Activated CD8-positive, alpha-beta memory T cell treated with anti-CD3 and anti-CD28 coated beads, Interleukin-2, amount 10 ng/mL, durations not matched to agents 7 days and 5 days (primary cell): Measurements from ENCODE around the gene IL18R1. TPM values are rescaled to one million over a fixed set of nuclear protein-coding genes. Genes with fewer than 3 reads are reported as not detected.

Experiments used
- ATAC-seq: fragments of 150-1000 bp; cut with Tn5 transposase; one replicate; pipeline ENCODE4 v1.10.0; 2021; ENCODE audit warnings: moderate library complexity
- CTCF ChIA-PET: fragments of 350-600 bp; sonication (Branson Sonifier 250); formaldehyde crosslinking; loops from one replicate; lab custom pipeline; 2021; ENCODE audit warnings: antibody characterized with exemption; lab: Charles Lee
- DNase-seq: peaks from one replicate; pipeline ENCODE4 v3.0.0-alpha.2; 2020
- H3K27ac Mint-ChIP-seq: one replicate; pipeline ENCODE4 v1.8.0; 2021; ENCODE audit warnings: mild to moderate bottlenecking, mixed read lengths
- H3K27me3 Mint-ChIP-seq: one replicate; pipeline ENCODE4 v1.8.0; 2021; ENCODE audit warnings: mixed read lengths
- H3K36me3 Mint-ChIP-seq: one replicate; pipeline ENCODE4 v1.8.0; 2021; ENCODE audit warnings: mild to moderate bottlenecking, mixed read lengths
- H3K4me1 Mint-ChIP-seq: one replicate; pipeline ENCODE4 v1.8.0; 2021; ENCODE audit warnings: mixed read lengths
- H3K4me3 Mint-ChIP-seq: one replicate; pipeline ENCODE4 v1.8.0; 2021; ENCODE audit warnings: mild to moderate bottlenecking, moderate library complexity, mixed read lengths
- H3K9me3 Mint-ChIP-seq: one replicate; pipeline ENCODE4 v1.8.0; 2022; ENCODE audit warnings: low read depth, mixed read lengths
- total RNA-seq, 2 experiments: library from RNA; stranded (reverse); gene quantifications; one replicate each; pipeline ENCODE4 v1.2.3, GENCODE V29; 2021

IL18R1 gene
- total RNA-seq, 2 experiments from 2014 or later, result 19.8 to 25.9 TPM

GRCh38 chr2:102331311-102331980 is 24.1 kb upstream of the IL18R1 start:
- CTCF ChIA-PET, result interaction anchor here (1.1 to 1.7 kb wide), 2 partner anchors 29 to 312 kb away, joined by 3 to 6 read pairs; no protein-coding TSS in a partner anchor
- peaks cover 11% of the 10 kb centered on the region for H3K27me3 Mint-ChIP-seq

GRCh38 chr2:102334486-102334885 is 21.1 kb upstream of the IL18R1 start:
- CTCF ChIA-PET, result no interaction called here
- peaks cover 6% of the 10 kb centered on the region for H3K4me1 Mint-ChIP-seq
- DNase-seq (no peak), ATAC-seq (no peak)
- H3K36me3 Mint-ChIP-seq, result no peaks in the 10 kb centered on the region
- H3K27ac Mint-ChIP-seq, result no peak overlapping the region
- no peak overlapping the region for H3K4me3 Mint-ChIP-seq
- peaks cover 2% of the 10 kb centered on the region for H3K27me3 Mint-ChIP-seq
- no peaks in the 10 kb centered on the region for H3K9me3 Mint-ChIP-seq

More at GRCh38 chr2:102331311-102331980, 24.1 kb upstream of the IL18R1 start:
- ATAC-seq, result no peak
- Mint-ChIP-seq H3K4me1 (no peaks in the 10 kb centered on the region), H3K4me3 (no peak overlapping the region), H3K9me3 (no peaks in the 10 kb centered on the region), H3K27ac (no peak overlapping the region), H3K36me3 (no peaks in the 10 kb centered on the region)
- DNase-seq, result no peak

- H3K4me1 Mint-ChIP-seq, result peaks cover 6% of the 10 kb centered on the region
- peaks cover 2% of the 10 kb centered on the region for H3K27me3 Mint-ChIP-seq
- no peak overlapping the region for H3K27ac Mint-ChIP-seq
- no peaks in the 10 kb centered on the region for H3K9me3 Mint-ChIP-seq
- no peaks in the 10 kb centered on the region for H3K36me3 Mint-ChIP-seq
- CTCF ChIA-PET, result interaction anchor here (0.8 to 2.0 kb wide), 4 partner anchors 34 to 112 kb away, joined by 3 to 6 read pairs (median 3); no protein-coding TSS in a partner anchor
- DNase-seq (no peak), ATAC-seq (no peak)
- H3K4me3 Mint-ChIP-seq, result no peak overlapping the region
Measured at GRCh38 chr2:102335871-102336366, 19.7 kb upstream of the IL18R1 start.

- Mint-ChIP-seq H3K36me3 (no peaks in the 10 kb centered on the region), H3K4me1 (peaks cover 6% of the 10 kb centered on the region), H3K9me3 (no peaks in the 10 kb centered on the region), H3K4me3 (no peak overlapping the region), H3K27ac (no peak overlapping the region), H3K27me3 (peaks cover 2% of the 10 kb centered on the region)
- DNase-seq, result no peak
- no peak for ATAC-seq
- CTCF ChIA-PET, result interaction anchor here (0.8 to 2.0 kb wide), 4 partner anchors 35 to 112 kb away, joined by 3 to 6 read pairs (median 3); no protein-coding TSS in a partner anchor
Measured at GRCh38 chr2:102336502-102336945, 19.1 kb upstream of the IL18R1 start.

GRCh38 chr2:102337012-102337411 is 18.6 kb upstream of the IL18R1 start:
- H3K27me3 Mint-ChIP-seq, result peaks cover 2% of the 10 kb centered on the region
- H3K4me3 Mint-ChIP-seq, result no peak overlapping the region
- CTCF ChIA-PET, result interaction anchor here (1.1 to 2.0 kb wide), 5 partner anchors 35 to 111 kb away, joined by 3 to 6 read pairs (median 3); no protein-coding TSS in a partner anchor
- no peak overlapping the region for H3K27ac Mint-ChIP-seq
- no peaks in the 10 kb centered on the region for H3K9me3 Mint-ChIP-seq
- no peaks in the 10 kb centered on the region for H3K36me3 Mint-ChIP-seq
- no peak for DNase-seq
- ATAC-seq, result no peak
- H3K4me1 Mint-ChIP-seq, result peaks cover 6% of the 10 kb centered on the region

GRCh38 chr2:102337481-102338386 is 17.9 kb upstream of the IL18R1 start:
- Mint-ChIP-seq H3K27ac (no peak overlapping the region), H3K4me1 (peaks cover 6% of the 10 kb centered on the region), H3K36me3 (no peaks in the 10 kb centered on the region), H3K9me3 (no peaks in the 10 kb centered on the region), H3K4me3 (no peak overlapping the region), H3K27me3 (peaks cover 2% of the 10 kb centered on the region)
- no peak for DNase-seq
- no peak for ATAC-seq
- CTCF ChIA-PET, result interaction anchor here (1.3 to 2.0 kb wide), 4 partner anchors 36 to 104 kb away, joined by 3 to 6 read pairs (median 6); no protein-coding TSS in a partner anchor

GRCh38 chr2:102340778-102341177 is 14.8 kb upstream of the IL18R1 start:
- CTCF ChIA-PET, result interaction anchor here (0.7 kb wide), 2 partner anchors 15 to 321 kb away, joined by 3 read pairs; partner anchors contain the start of gene IL18R1
- H3K4me3 Mint-ChIP-seq, result no peak overlapping the region
- H3K27me3 Mint-ChIP-seq, result peaks cover 2% of the 10 kb centered on the region
- DNase-seq (no peak), ATAC-seq (no peak)
- no peaks in the 10 kb centered on the region for H3K9me3 Mint-ChIP-seq
- no peak overlapping the region for H3K27ac Mint-ChIP-seq
- peaks cover 6% of the 10 kb centered on the region for H3K4me1 Mint-ChIP-seq
- no peaks in the 10 kb centered on the region for H3K36me3 Mint-ChIP-seq

- Mint-ChIP-seq H3K36me3 (peaks cover 2% of the 10 kb centered on the region), H3K4me1 (peaks cover 2% of the 10 kb centered on the region), H3K9me3 (no peaks in the 10 kb centered on the region), H3K27ac (no peak overlapping the region), H3K27me3 (peaks cover 11% of the 10 kb centered on the region), H3K4me3 (no peak overlapping the region)
- ATAC-seq (no peak), DNase-seq (no peak)
- CTCF ChIA-PET, result interaction anchor here (1.0 kb wide), 1 partner anchor 25 kb away, joined by 3 read pairs; no protein-coding TSS in a partner anchor
Measured at GRCh38 chr2:102342888-102343287, 12.7 kb upstream of the IL18R1 start.

GRCh38 chr2:102344397-102344796 is 11.2 kb upstream of the IL18R1 start:
- Mint-ChIP-seq H3K9me3 (no peaks in the 10 kb centered on the region), H3K27ac (no peak overlapping the region), H3K27me3 (peaks cover 13% of the 10 kb centered on the region), H3K36me3 (peaks cover 2% of the 10 kb centered on the region), H3K4me3 (no peak overlapping the region), H3K4me1 (no peaks in the 10 kb centered on the region)
- CTCF ChIA-PET, result no interaction called here
- ATAC-seq (no peak), DNase-seq (no peak)

- Mint-ChIP-seq H3K36me3 (peaks cover 2% of the 10 kb centered on the region), H3K4me1 (no peaks in the 10 kb centered on the region), H3K27me3 (peaks cover 13% of the 10 kb centered on the region), H3K9me3 (no peaks in the 10 kb centered on the region), H3K4me3 (no peak overlapping the region), H3K27ac (no peak overlapping the region)
- no peak for DNase-seq
- CTCF ChIA-PET, result interaction anchor here (0.8 to 0.9 kb wide), 2 partner anchors 11 to 312 kb away, joined by 3 read pairs; no protein-coding TSS in a partner anchor
- ATAC-seq, result no peak
Measured at GRCh38 chr2:102345329-102345920, 10.2 kb upstream of the IL18R1 start.

GRCh38 chr2:102346381-102347130 is 9.0 kb upstream of the IL18R1 start:
- no peak for ATAC-seq
- H3K9me3 Mint-ChIP-seq, result no peaks in the 10 kb centered on the region
- no peaks in the 10 kb centered on the region for H3K4me1 Mint-ChIP-seq
- peaks cover 11% of the 10 kb centered on the region for H3K27me3 Mint-ChIP-seq
- no peak overlapping the region for H3K4me3 Mint-ChIP-seq
- H3K36me3 Mint-ChIP-seq, result peaks cover 2% of the 10 kb centered on the region
- CTCF ChIA-PET, result interaction anchor here (0.8 to 0.9 kb wide), 2 partner anchors 10 to 313 kb away, joined by 3 read pairs; no protein-coding TSS in a partner anchor
- H3K27ac Mint-ChIP-seq, result no peak overlapping the region
- no peak for DNase-seq
